ENCODE measurements around the gene ERGIC1. TPM values are rescaled to one million over a fixed set of nuclear protein-coding genes. Genes with fewer than 3 reads are reported as not detected.

The ERGIC1 gene
- total and polyA plus RNA-seq, 2 of the 8 experiments (the other 6 are each of a cell fraction or from before 2014, with no cell fraction given), result 95.3 to 106 TPM

GRCh38 chr5:172797771-172798191 lies 36.3 kb upstream of the ERGIC1 start (continued):
- TF ChIP-seq CHD7 (IDR thresholded peaks at IDR 0.05; ENCODE audit: insufficient replicate concordance, low read length), result no peak
- no peak for TF ChIP-seq SRF (IDR thresholded peaks at IDR 0.05; ENCODE audit: low read depth, low read length)
- no peak for TF ChIP-seq RAD21 (IDR thresholded peaks at IDR 0.05 in 1 of 2, conservative IDR thresholded peaks at IDR 0.05 in 1 of 2; ENCODE audit: low read depth in 2 of 2, low read length in 2 of 2)
- TF ChIP-seq KDM4A (IDR thresholded peaks at IDR 0.05; ENCODE audit: low read depth, low read length, severe bottlenecking), result no peak
- TF ChIP-seq PHF8 (conservative IDR thresholded peaks at IDR 0.05; ENCODE audit: low read depth, low read length), result no peak
- no peak for TF ChIP-seq MAX (IDR thresholded peaks at IDR 0.05)
- no peak for TF ChIP-seq EP300 (IDR thresholded peaks at IDR 0.05; ENCODE audit: borderline replicate concordance in 1 of 2, low read depth in 2 of 2, low read length in 2 of 2)
- no peak for TF ChIP-seq JUND (IDR thresholded peaks at IDR 0.05; ENCODE audit: low read length)
- no peak for TF ChIP-seq CEBPB (IDR thresholded peaks at IDR 0.05; ENCODE audit: low read depth, low read length)
- no peak for TF ChIP-seq YY1 (IDR thresholded peaks at IDR 0.05; ENCODE audit: low read depth, low read length)
- TF ChIP-seq CBX5 (IDR thresholded peaks at IDR 0.05; ENCODE audit: low read depth, low read length), result no peak
